ENCODE measurements around the gene UCP2. TPM values are rescaled to one million over a fixed set of nuclear protein-coding genes. Genes with fewer than 3 reads are reported as not detected.

The UCP2 gene
- total RNA-seq, 3 donors from 2014 or later (not counting 1 experiment from before 2014, with no cell fraction given): 463 to 946 (median 562) TPM

- no peak overlapping the region for H3K4me3 ChIP-seq (ENCODE audit: low read length)
- DNase-seq (no peak), ATAC-seq (no peak)
- no peaks in the 10 kb centered on the region for H3K9me3 ChIP-seq (ENCODE audit: control insufficient read depth, insufficient read depth, low read length)
- intact Hi-C loops (cut with micrococcal nuclease): no loop called here
- H3K36me3 ChIP-seq (ENCODE audit: control insufficient read depth, insufficient read depth, low read length): peaks cover 4% of the 10 kb centered on the region
- no peaks in the 10 kb centered on the region for H3K9me3 Mint-ChIP-seq
- H3K27me3 ChIP-seq (ENCODE audit: control insufficient read depth, insufficient read depth, low read length): no peaks in the 10 kb centered on the region
- TF ChIP-seq, protein P1, sequence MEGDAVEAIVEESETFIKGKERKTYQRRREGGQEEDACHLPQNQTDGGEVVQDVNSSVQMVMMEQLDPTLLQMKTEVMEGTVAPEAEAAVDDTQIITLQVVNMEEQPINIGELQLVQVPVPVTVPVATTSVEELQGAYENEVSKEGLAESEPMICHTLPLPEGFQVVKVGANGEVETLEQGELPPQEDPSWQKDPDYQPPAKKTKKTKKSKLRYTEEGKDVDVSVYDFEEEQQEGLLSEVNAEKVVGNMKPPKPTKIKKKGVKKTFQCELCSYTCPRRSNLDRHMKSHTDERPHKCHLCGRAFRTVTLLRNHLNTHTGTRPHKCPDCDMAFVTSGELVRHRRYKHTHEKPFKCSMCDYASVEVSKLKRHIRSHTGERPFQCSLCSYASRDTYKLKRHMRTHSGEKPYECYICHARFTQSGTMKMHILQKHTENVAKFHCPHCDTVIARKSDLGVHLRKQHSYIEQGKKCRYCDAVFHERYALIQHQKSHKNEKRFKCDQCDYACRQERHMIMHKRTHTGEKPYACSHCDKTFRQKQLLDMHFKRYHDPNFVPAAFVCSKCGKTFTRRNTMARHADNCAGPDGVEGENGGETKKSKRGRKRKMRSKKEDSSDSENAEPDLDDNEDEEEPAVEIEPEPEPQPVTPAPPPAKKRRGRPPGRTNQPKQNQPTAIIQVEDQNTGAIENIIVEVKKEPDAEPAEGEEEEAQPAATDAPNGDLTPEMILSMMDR (IDR thresholded peaks at IDR 0.05): no peak
- peak overlapping the region; percentile 58 to 73 for H3K27ac Mint-ChIP-seq
- H3K36me3 Mint-ChIP-seq: no peaks in the 10 kb centered on the region
- H3K4me1 Mint-ChIP-seq: peaks cover 65 to 74% of the 10 kb centered on the region in 2 donors
- H3K4me1 ChIP-seq (ENCODE audit: control insufficient read depth, insufficient read depth, low read length): peaks cover 82% of the 10 kb centered on the region
- no peaks in the 10 kb centered on the region for H3K27me3 Mint-ChIP-seq (ENCODE audit: low read depth in 2 of 2)
- H3K4me3 Mint-ChIP-seq: no peak overlapping the region
- 91% methylated on average over 6 of the region's 6 CpGs for WGBS (ENCODE audit: insufficient coverage)
- H3K27ac ChIP-seq (ENCODE audit: low read length): peak overlapping the region; percentile 13
Observed at GRCh38 chr11:74007691-74008372, 25.2 kb upstream of the UCP2 start.

- no peak overlapping the region for H3K4me3 ChIP-seq (ENCODE audit: low read length)
- intact Hi-C loops (cut with micrococcal nuclease): no loop called here
- Mint-ChIP-seq H3K27ac (peak overlapping the region; percentile 91 to 93), H3K36me3 (no peaks in the 10 kb centered on the region), H3K4me3 (no peak overlapping the region), H3K4me1 (peaks cover 73 to 81% of the 10 kb centered on the region in 2 donors), H3K9me3 (no peaks in the 10 kb centered on the region), H3K27me3 (ENCODE audit: low read depth in 2 of 2) (no peaks in the 10 kb centered on the region)
- DNase-seq (peak in 1 of 2 donors; percentile 10), ATAC-seq (no peak)
- peaks cover 80% of the 10 kb centered on the region for H3K4me1 ChIP-seq (ENCODE audit: control insufficient read depth, insufficient read depth, low read length)
- H3K36me3 ChIP-seq (ENCODE audit: control insufficient read depth, insufficient read depth, low read length): peaks cover 4% of the 10 kb centered on the region
- no peaks in the 10 kb centered on the region for H3K27me3 ChIP-seq (ENCODE audit: control insufficient read depth, insufficient read depth, low read length)
- TF ChIP-seq, protein P1 (IDR thresholded peaks at IDR 0.05): no peak
- WGBS (ENCODE audit: insufficient coverage): 98% methylated on average over 7 of the region's 7 CpGs
- H3K27ac ChIP-seq (ENCODE audit: low read length): no peak overlapping the region
- H3K9me3 ChIP-seq (ENCODE audit: control insufficient read depth, insufficient read depth, low read length): no peaks in the 10 kb centered on the region
Observed at GRCh38 chr11:74006743-74007304, 24.2 kb upstream of the UCP2 start.

DNA sequence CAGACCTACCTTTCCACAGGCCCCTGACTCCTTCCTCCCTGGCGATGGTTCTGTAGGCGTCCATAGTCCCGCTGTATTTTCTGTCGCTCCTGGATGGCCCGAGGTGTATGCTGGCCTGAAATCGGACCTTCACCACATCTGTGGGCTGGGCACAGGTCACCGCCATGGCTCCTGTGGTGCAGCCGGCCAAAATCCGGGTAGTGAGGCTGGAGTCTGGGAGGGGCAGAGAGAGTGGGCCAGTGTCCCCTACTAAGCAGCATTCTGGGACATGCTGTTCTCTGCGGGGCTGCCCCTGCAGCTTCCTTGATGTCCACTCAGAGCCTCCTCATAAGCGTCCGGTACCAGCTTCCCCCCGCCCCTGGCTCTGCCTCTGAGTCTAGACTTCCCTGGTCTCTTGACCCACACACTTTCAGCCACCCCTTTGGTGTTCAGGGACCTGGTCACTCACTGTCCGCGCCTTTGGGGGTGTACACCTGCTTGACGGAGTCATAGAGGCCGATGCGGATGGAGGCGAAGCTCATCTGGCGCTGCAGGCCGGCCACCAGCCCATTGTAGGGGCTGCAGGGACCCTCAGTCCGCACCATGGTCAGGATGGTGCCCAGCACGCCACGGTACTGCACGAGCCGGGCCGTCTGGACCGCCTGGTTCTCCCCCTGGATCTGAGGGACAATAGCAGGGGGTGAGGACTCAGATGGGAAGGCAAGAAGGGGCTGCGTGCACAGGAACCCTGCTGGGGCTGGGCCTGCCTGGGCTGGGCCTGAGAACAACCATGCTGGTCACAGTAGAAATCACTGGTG lies 23.3 kb upstream of the UCP2 start:
- peaks cover 8% of the 10 kb centered on the region for H3K36me3 ChIP-seq (ENCODE audit: control insufficient read depth, insufficient read depth, low read length)
- H3K4me3 ChIP-seq (ENCODE audit: low read length): no peak overlapping the region
- no peaks in the 10 kb centered on the region for H3K27me3 Mint-ChIP-seq (ENCODE audit: low read depth in 2 of 2)
- peak overlapping the region; percentile 76 for H3K27ac ChIP-seq (ENCODE audit: low read length)
- H3K4me1 Mint-ChIP-seq: peaks cover 75 to 81% of the 10 kb centered on the region in 2 donors
- intact Hi-C loops (cut with micrococcal nuclease): loop anchor here (1.0 to 2.0 kb wide), 3 partner anchors 11 to 41 kb away; no protein-coding TSS in a partner anchor
- H3K4me1 ChIP-seq (ENCODE audit: control insufficient read depth, insufficient read depth, low read length): peaks cover 80% of the 10 kb centered on the region
- H3K36me3 Mint-ChIP-seq: no peaks in the 10 kb centered on the region
- no peaks in the 10 kb centered on the region for H3K9me3 Mint-ChIP-seq
- no peak for ATAC-seq
- peak in 1 of 2 donors; percentile 13 for DNase-seq
- peak overlapping the region; percentile 91 to 93 for H3K27ac Mint-ChIP-seq
- H3K27me3 ChIP-seq (ENCODE audit: control insufficient read depth, insufficient read depth, low read length): no peaks in the 10 kb centered on the region
- WGBS (ENCODE audit: insufficient coverage): 97% methylated on average over 29 of the region's 29 CpGs
- H3K9me3 ChIP-seq (ENCODE audit: control insufficient read depth, insufficient read depth, low read length): no peaks in the 10 kb centered on the region
- peak overlapping the region; percentile 86 for H3K4me3 Mint-ChIP-seq
- TF ChIP-seq, protein P1 (IDR thresholded peaks at IDR 0.05): no peak

Data from natural killer cell (primary cell).